Muscle layer of colon (tissue), 2 donors: Measurements from ENCODE around the gene RGS6.

Experiments used
- H3K27ac ChIP-seq: one replicate; pipeline ENCODE4 v1.7.0; 2013; ENCODE audit warnings: low read depth, mild to moderate bottlenecking, low read length, moderate library complexity
- H3K27me3 ChIP-seq, 2 donors: one replicate each; pipeline ENCODE4 v1.7.0; 2013; ENCODE audit warnings: low read length in 2 of 2, mild to moderate bottlenecking in 2 of 2; ENCODE audit not compliant: insufficient read depth in 2 of 2, control insufficient read depth in 1 of 2
- H3K36me3 ChIP-seq: one replicate; pipeline ENCODE4 v1.7.0; 2013; ENCODE audit warnings: mild to moderate bottlenecking, low read length; ENCODE audit not compliant: insufficient read depth
- H3K4me1 ChIP-seq: one replicate; pipeline ENCODE4 v1.7.0; 2013; ENCODE audit warnings: mild to moderate bottlenecking, low read length; ENCODE audit not compliant: insufficient read depth
- H3K4me3 ChIP-seq, 2 donors: one replicate each; pipeline ENCODE4 v1.7.0; 2013; ENCODE audit warnings: low read length in 2 of 2, low read depth in 1 of 2, mild to moderate bottlenecking in 1 of 2, moderate library complexity in 1 of 2
- H3K9ac ChIP-seq: one replicate; pipeline ENCODE4 v1.7.0; 2013; ENCODE audit warnings: low read length
- H3K9me3 ChIP-seq: one replicate; pipeline ENCODE4 v1.7.0; 2013; ENCODE audit warnings: mild to moderate bottlenecking, low read length
- donor health status: abdominal sarcoma.
- donor health status: Adenocarcinoma of cecum.

RGS6 gene

GRCh38 chr14:72401101-72401625, 468.9 kb downstream of the RGS6 start:
- no peaks in the 10 kb centered on the region for H3K9me3 ChIP-seq
- H3K4me1 ChIP-seq = no peaks in the 10 kb centered on the region
- no peak overlapping the region for H3K9ac ChIP-seq
- H3K4me3 ChIP-seq = no peak overlapping the region
- no peaks in the 10 kb centered on the region for H3K27me3 ChIP-seq
- no peak overlapping the region for H3K27ac ChIP-seq
- no peaks in the 10 kb centered on the region for H3K36me3 ChIP-seq

DNA sequence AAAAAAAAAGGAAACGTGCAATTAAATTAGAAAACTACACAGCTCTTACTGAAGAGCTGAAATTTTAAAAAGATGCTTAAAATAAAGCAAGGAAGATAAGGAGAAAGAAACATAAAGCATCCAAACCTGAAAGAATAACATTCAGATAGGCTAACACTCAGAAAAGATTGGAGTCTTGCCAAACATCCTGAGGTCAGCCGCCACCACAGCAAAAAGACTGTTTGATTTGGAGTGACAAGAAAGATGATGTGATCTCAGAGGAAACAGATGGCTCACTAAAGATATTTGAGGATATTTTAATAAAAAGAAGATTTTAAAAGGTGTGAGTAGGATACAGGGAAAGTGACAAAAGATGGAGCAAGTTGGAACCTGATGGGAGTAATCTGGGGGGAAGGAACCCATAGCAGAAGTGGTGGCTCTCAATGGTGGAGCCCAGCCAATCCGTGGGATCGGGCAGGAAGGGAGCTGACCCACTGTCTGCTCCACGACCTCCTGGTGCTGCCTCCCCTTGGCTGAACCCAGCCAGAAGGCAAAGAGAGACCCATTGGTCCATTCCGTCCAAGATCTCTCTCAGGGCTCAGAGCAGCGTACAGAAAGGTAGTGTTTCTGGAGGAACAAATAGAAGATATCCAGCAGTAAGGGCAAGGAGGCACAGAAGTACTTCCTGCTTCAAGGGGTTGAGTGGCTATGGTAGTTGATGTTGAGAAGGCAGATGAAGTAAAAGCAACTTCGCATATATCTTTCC, 469.6 kb downstream of the RGS6 start:
- Histone ChIP-seq H3K4me1 (no peaks in the 10 kb centered on the region), H3K4me3 (no peak overlapping the region), H3K9ac (no peak overlapping the region), H3K36me3 (no peaks in the 10 kb centered on the region), H3K9me3 (no peaks in the 10 kb centered on the region), H3K27me3 (no peaks in the 10 kb centered on the region), H3K27ac (no peak overlapping the region)

DNA sequence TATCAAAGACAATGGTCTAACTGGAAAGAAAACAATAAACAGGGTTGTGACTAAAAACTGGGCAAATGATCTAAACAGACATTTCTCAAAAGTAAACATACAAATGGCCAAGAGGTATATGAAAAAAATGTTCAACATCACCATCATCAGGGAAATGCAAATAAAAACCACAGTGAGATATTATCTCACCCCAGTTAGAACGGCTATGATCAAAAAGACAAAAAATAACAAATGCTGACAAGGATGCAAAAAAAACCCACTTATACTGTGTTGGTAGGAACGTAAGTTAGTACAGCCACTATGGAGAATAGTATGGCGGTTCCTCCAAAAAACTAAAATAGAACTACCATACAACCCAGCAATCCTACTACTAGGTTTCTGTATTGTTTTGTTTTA, 470.1 kb downstream of the RGS6 start:
- Histone ChIP-seq H3K4me3 (no peak overlapping the region), H3K27me3 (no peaks in the 10 kb centered on the region), H3K9me3 (no peaks in the 10 kb centered on the region), H3K27ac (no peak overlapping the region), H3K36me3 (no peaks in the 10 kb centered on the region), H3K9ac (no peak overlapping the region), H3K4me1 (no peaks in the 10 kb centered on the region)

GRCh38 chr14:72404106-72404774, 472.0 kb downstream of the RGS6 start:
- Histone ChIP-seq H3K9me3 (no peaks in the 10 kb centered on the region), H3K4me3 (no peak overlapping the region), H3K36me3 (no peaks in the 10 kb centered on the region), H3K27ac (no peak overlapping the region), H3K9ac (no peak overlapping the region), H3K4me1 (no peaks in the 10 kb centered on the region), H3K27me3 (no peaks in the 10 kb centered on the region)

GRCh38 chr14:72404998-72405397, 472.8 kb downstream of the RGS6 start:
- no peak overlapping the region for H3K4me3 ChIP-seq
- H3K36me3 ChIP-seq = no peaks in the 10 kb centered on the region
- H3K27ac ChIP-seq = no peak overlapping the region
- H3K9me3 ChIP-seq = no peaks in the 10 kb centered on the region
- H3K9ac ChIP-seq = no peak overlapping the region
- H3K4me1 ChIP-seq = no peaks in the 10 kb centered on the region
- H3K27me3 ChIP-seq = no peaks in the 10 kb centered on the region

- no peak overlapping the region for H3K4me3 ChIP-seq
These were observed 475.8 kb downstream of the RGS6 start for GRCh38 chr14:72408020-72408419.

GRCh38 chr14:72409047-72409446, 476.8 kb downstream of the RGS6 start:
- H3K27me3 ChIP-seq = no peaks in the 10 kb centered on the region
- H3K36me3 ChIP-seq = no peaks in the 10 kb centered on the region
- no peak overlapping the region for H3K4me3 ChIP-seq
- no peaks in the 10 kb centered on the region for H3K9me3 ChIP-seq
- H3K27ac ChIP-seq = no peak overlapping the region
- H3K9ac ChIP-seq = no peak overlapping the region
- H3K4me1 ChIP-seq = no peaks in the 10 kb centered on the region

More at GRCh38 chr14:72408020-72408419, 475.8 kb downstream of the RGS6 start:
- Histone ChIP-seq H3K36me3 (no peaks in the 10 kb centered on the region), H3K27ac (no peak overlapping the region), H3K27me3 (no peaks in the 10 kb centered on the region), H3K9me3 (no peaks in the 10 kb centered on the region), H3K9ac (no peak overlapping the region), H3K4me1 (no peaks in the 10 kb centered on the region)

DNA sequence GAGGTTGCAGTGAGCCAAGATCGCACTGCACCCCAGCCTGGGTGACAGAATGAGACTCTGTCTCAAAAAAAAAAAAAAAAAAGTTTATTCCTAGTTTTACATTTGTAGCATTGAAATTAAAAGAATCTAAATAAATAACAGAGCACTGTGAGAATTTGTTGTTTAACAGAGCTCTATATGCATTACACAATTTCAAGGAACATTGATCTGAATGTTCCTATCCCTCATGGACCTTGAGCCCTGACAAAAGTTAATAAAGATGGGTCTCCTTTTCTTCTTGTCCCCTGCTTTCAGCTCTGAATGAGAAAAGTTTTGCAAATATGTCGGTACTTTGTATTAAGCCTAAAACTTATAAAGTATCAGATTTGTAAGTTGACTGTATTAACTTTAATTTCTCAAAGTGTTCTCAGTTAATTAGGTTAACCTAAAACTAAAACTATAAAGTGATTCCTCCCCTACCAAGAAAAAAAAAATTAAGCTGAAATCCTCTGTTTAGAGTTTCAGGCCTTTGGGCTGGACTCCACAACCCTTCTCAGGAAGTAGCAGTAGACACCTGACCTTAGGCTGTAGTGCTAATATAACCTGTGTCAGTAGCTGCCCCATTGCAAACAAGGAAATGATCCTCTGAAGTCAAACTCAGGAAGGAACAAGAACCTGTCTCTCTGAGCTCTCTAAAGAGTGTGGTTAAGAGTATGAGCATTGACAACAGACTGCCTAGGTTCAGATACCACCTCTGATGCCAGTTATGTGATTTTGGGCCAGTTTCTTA, 484.0 kb downstream of the RGS6 start:
- H3K27me3 ChIP-seq = no peaks in the 10 kb centered on the region
- H3K9ac ChIP-seq = no peak overlapping the region
- no peak overlapping the region for H3K4me3 ChIP-seq
- no peaks in the 10 kb centered on the region for H3K4me1 ChIP-seq
- no peak overlapping the region for H3K27ac ChIP-seq
- no peaks in the 10 kb centered on the region for H3K36me3 ChIP-seq
- no peaks in the 10 kb centered on the region for H3K9me3 ChIP-seq

DNA sequence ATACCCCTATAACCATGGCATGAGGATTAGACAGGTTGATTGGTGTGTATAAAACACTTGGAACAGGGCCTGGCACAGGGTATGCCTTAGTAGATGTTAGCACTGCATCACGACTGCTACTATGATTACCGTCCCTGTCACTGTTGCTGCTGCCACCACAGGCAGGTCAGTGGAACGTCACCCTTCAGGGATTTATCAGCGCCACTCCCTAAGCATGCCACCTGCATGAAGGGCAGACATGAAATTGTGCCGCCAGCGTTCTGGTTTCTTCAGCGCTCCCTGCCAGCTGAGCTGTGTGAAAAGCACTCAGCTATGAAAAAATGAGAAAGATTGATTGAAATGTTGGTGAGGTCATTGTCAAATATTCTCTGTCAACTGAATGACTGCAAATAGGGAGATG, 484.7 kb downstream of the RGS6 start:
- Histone ChIP-seq H3K36me3 (no peaks in the 10 kb centered on the region), H3K4me3 (no peak overlapping the region), H3K9ac (no peak overlapping the region), H3K4me1 (no peaks in the 10 kb centered on the region), H3K27me3 (no peaks in the 10 kb centered on the region), H3K27ac (no peak overlapping the region), H3K9me3 (no peaks in the 10 kb centered on the region)

DNA sequence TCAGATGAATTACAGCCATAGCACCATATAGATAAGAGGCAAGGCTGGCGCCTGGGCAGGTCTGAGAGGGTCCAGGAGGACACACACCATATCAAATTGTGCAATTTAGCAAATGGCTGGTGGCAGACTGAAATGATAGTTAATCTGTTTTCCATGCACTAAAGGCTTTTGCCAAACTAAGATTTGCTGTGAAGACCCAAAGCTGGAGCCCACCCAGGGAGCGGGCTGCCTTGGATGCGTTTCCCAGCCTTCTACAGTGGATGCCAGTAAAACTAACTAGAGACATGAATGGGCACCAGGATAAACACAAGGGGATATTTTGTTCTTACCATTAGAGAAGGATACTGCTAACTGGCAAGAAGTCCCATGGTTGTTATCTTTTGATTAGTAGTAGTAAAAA, 486.6 kb downstream of the RGS6 start:
- Histone ChIP-seq H3K9ac (no peak overlapping the region), H3K27me3 (no peaks in the 10 kb centered on the region), H3K4me3 (no peak overlapping the region), H3K9me3 (no peaks in the 10 kb centered on the region), H3K4me1 (no peaks in the 10 kb centered on the region), H3K36me3 (no peaks in the 10 kb centered on the region), H3K27ac (no peak overlapping the region)

DNA sequence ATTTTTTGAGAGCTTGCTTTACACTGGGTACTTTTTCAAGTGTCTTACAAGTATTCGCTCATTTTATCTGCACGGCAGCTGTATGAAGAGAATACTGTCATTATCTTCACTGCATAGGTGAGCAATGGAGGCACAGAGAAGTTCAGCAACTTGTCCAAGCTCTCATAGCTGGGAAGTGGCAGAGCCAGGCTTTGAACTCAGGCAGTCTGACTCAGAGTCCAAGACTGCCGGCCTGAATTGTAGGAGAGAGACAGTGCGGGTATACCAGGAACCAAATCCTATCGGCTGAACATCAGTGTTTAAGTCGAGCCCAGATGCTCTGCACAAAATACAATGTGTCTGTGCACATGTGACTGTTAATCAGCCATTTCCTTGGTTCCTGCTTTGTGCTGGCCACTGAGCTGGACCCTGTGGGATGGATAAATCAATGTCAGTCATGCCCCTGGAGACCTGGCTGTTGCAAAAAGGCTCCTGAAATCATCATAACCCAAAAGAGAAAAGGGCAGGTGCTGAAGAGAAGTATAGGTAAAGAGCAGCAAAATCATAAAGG, 487.1 kb downstream of the RGS6 start:
- no peaks in the 10 kb centered on the region for H3K27me3 ChIP-seq
- H3K9ac ChIP-seq = no peak overlapping the region
- no peaks in the 10 kb centered on the region for H3K9me3 ChIP-seq
- H3K4me3 ChIP-seq = no peak overlapping the region
- no peaks in the 10 kb centered on the region for H3K36me3 ChIP-seq
- H3K27ac ChIP-seq = no peak overlapping the region
- no peaks in the 10 kb centered on the region for H3K4me1 ChIP-seq
